SU-DHL-6 (cell line): ENCODE data around the gene KRT17.
"Not testable (repeated sequence)": the region's sequence is repeated elsewhere in the genome, so short reads cannot be mapped to it uniquely, and the experiment has no call there.

Experiments
- H2AFZ ChIP-seq: fragments of 200-600 bp; sonication (generic); 2 replicates; pipeline ENCODE4 v1.6.1; 2014; ENCODE audit warnings: low read depth, mild to moderate bottlenecking, moderate library complexity, mixed read lengths, antibody characterized with exemption, low read length; ENCODE audit not compliant: severe bottlenecking
- H3F3A ChIP-seq: fragments of 200-600 bp; shearing (Covaris generic); 2 replicates; pipeline ENCODE4 v1.6.0; 2016; ENCODE audit warnings: antibody characterized with exemption, mild to moderate bottlenecking; ENCODE audit not compliant: insufficient read depth
- H3K27ac ChIP-seq: fragments of 200-600 bp; sonication (generic); 2 replicates; pipeline ENCODE4 v1.5.1; 2016; ENCODE audit warnings: low read depth, mild to moderate bottlenecking, low read length, moderate library complexity, mixed read lengths
- H3K27me3 ChIP-seq: fragments of 200-600 bp; sonication (generic), shearing (Covaris generic); 2 replicates; pipeline ENCODE4 v1.6.0; 2014; ENCODE audit warnings: mild to moderate bottlenecking, low read length
- H3K36me3 ChIP-seq: fragments of 200-600 bp; sonication (generic); 2 replicates; pipeline ENCODE4 v1.6.1; 2014; ENCODE audit warnings: mild to moderate bottlenecking, low read length, mixed read lengths
- H3K4me2 ChIP-seq: fragments of 300-600, 200-600 bp; shearing (Covaris generic), sonication (generic); 2 replicates; pipeline ENCODE4 v1.6.0; 2014; ENCODE audit warnings: low read length, low read depth, mild to moderate bottlenecking; ENCODE audit not compliant: poor library complexity, severe bottlenecking
- H3K4me3 ChIP-seq: fragments of 200-600 bp; sonication (generic); 2 replicates; pipeline ENCODE4 v1.5.1; 2014; ENCODE audit warnings: antibody characterized with exemption, low read length, mild to moderate bottlenecking, mixed read lengths; ENCODE audit not compliant: insufficient read depth, poor library complexity, severe bottlenecking
- H3K79me2 ChIP-seq: fragments of 200-600 bp; sonication (generic); 2 replicates; pipeline ENCODE4 v1.6.1; 2014; ENCODE audit warnings: mild to moderate bottlenecking, low read length, moderate library complexity; ENCODE audit not compliant: insufficient read depth
- H3K9ac ChIP-seq: fragments of 200-600 bp; sonication (generic); 2 replicates; pipeline ENCODE4 v1.7.0; 2014; ENCODE audit warnings: mild to moderate bottlenecking, low read length
- H3K9me2 ChIP-seq: fragments of 200-600 bp; sonication (generic); replicated peaks from 2 replicates; pipeline ENCODE4 v1.6.1; 2014; ENCODE audit warnings: low read length; ENCODE audit not compliant: insufficient read depth
- H3K9me3 ChIP-seq: fragments of 200-600 bp; sonication (generic); 2 replicates; pipeline ENCODE4 v1.6.1; 2014; ENCODE audit warnings: low read length, mixed read lengths; ENCODE audit not compliant: insufficient read depth
- H4K20me1 ChIP-seq: fragments of 200-600 bp; sonication (generic); 2 replicates; pipeline ENCODE4 v1.6.1; 2014; ENCODE audit warnings: low read depth, mild to moderate bottlenecking, antibody characterized with exemption, low read length, moderate library complexity, mixed read lengths
- CTCF ChIP-seq: fragments of 200-600 bp; sonication (generic); IDR thresholded peaks from one replicate; pipeline ENCODE4 v1.5.1; 2017; ENCODE audit warnings: antibody characterized with exemption, mild to moderate bottlenecking, low read length, moderate library complexity; ENCODE audit not compliant: insufficient read depth, poor library complexity, severe bottlenecking
- EZH2phosphoT487 ChIP-seq: fragments of 200-600 bp; sonication (generic), shearing (Covaris generic); conservative IDR thresholded peaks from 2 replicates; pipeline ENCODE4 v1.6.1; 2018; ENCODE audit warnings: mild to moderate bottlenecking, antibody characterized with exemption, low read length, moderate library complexity, mixed read lengths

Gene KRT17

GRCh38 chr17:41631025-41631897 lies 6.9 kb upstream of the KRT17 start:
- no peaks in the 10 kb centered on the region for H3F3A ChIP-seq
- no peak overlapping the region for H3K27ac ChIP-seq
- no peaks in the 10 kb centered on the region for H4K20me1 ChIP-seq
- H3K9me2 ChIP-seq = no peaks in the 10 kb centered on the region
- no peak overlapping the region for H3K4me2 ChIP-seq
- no peaks in the 10 kb centered on the region; the same call in 1 of the 2 replicates for H3K9me3 ChIP-seq
- no peak for TF ChIP-seq CTCF
- TF ChIP-seq EZH2phosphoT487 = no peak
- H3K36me3 ChIP-seq = no peaks in the 10 kb centered on the region
- H3K4me3 ChIP-seq = no peak overlapping the region
- H2AFZ ChIP-seq = no peak overlapping the region
- H3K27me3 ChIP-seq = no peaks in the 10 kb centered on the region
- H3K9ac ChIP-seq = no peak overlapping the region
- no peaks in the 10 kb centered on the region for H3K79me2 ChIP-seq

GRCh38 chr17:41629826-41630670 lies 5.7 kb upstream of the KRT17 start:
- H3K4me2 ChIP-seq = no peak overlapping the region
- no peaks in the 10 kb centered on the region for H4K20me1 ChIP-seq
- no peak overlapping the region for H3K9ac ChIP-seq
- no peaks in the 10 kb centered on the region for H3K79me2 ChIP-seq
- no peaks in the 10 kb centered on the region for H3F3A ChIP-seq
- no peaks in the 10 kb centered on the region; the same call in 1 of the 2 replicates for H3K9me3 ChIP-seq
- no peaks in the 10 kb centered on the region for H3K36me3 ChIP-seq
- no peaks in the 10 kb centered on the region for H3K9me2 ChIP-seq
- TF ChIP-seq CTCF (no peak), EZH2phosphoT487 (no peak)
- H3K27me3 ChIP-seq = no peaks in the 10 kb centered on the region
- no peak overlapping the region for H3K4me3 ChIP-seq
- H3K27ac ChIP-seq = no peak overlapping the region
- H2AFZ ChIP-seq = no peak overlapping the region

GRCh38 chr17:41629316-41629715 lies 4.9 kb upstream of the KRT17 start:
- Histone ChIP-seq H3K27ac (no peak overlapping the region), H3F3A (no peaks in the 10 kb centered on the region), H2AFZ (no peak overlapping the region), H3K9me2 (no peaks in the 10 kb centered on the region), H3K9me3 (no peaks in the 10 kb centered on the region; the same call in 1 of the 2 replicates), H3K9ac (no peak overlapping the region), H3K79me2 (no peaks in the 10 kb centered on the region), H3K4me3 (no peak overlapping the region), H3K36me3 (no peaks in the 10 kb centered on the region), H4K20me1 (no peaks in the 10 kb centered on the region), H3K4me2 (no peak overlapping the region), H3K27me3 (no peaks in the 10 kb centered on the region)
- TF ChIP-seq EZH2phosphoT487 = no peak
- TF ChIP-seq CTCF = no peak

GRCh38 chr17:41628621-41629255 lies 4.4 kb upstream of the KRT17 start:
- H3K9ac ChIP-seq, H3K27ac ChIP-seq, H3F3A ChIP-seq, H3K9me2 ChIP-seq, H3K36me3 ChIP-seq, H3K4me2 ChIP-seq, H3K4me3 ChIP-seq, H3K27me3 ChIP-seq, H3K9me3 ChIP-seq, H3K79me2 ChIP-seq, H2AFZ ChIP-seq, H4K20me1 ChIP-seq: not testable (repeated sequence)

- H3K27ac ChIP-seq, H3K4me2 ChIP-seq, H3F3A ChIP-seq, H3K36me3 ChIP-seq, H3K9me2 ChIP-seq, H3K4me3 ChIP-seq, H4K20me1 ChIP-seq, H3K9ac ChIP-seq, H3K79me2 ChIP-seq, H3K9me3 ChIP-seq, H3K27me3 ChIP-seq, H2AFZ ChIP-seq: not testable (repeated sequence)
These were observed 3.6 kb upstream of the KRT17 start for GRCh38 chr17:41628073-41628370.
